ENCODE results near the gene GPR158. TPM values are rescaled to one million over a fixed set of nuclear protein-coding genes. Genes with fewer than 3 reads are reported as not detected.

Gene GPR158
- total and polyA plus RNA-seq, 11 donors, result 0.05 TPM; not detected in 9

- ATAC-seq (no peak), DNase-seq (no peak)
- peaks cover 0 to 9% (median 0%) of the 10 kb centered on the region in 12 donors for H3K4me1 ChIP-seq
- no peak overlapping the region for H3K4me3 ChIP-seq
- 43 to 69% (median 55%) methylated on average over 3 of the region's 3 CpGs for WGBS, 4 donors
- TF ChIP-seq POLR2A (IDR thresholded peaks at IDR 0.05) (no peak), CTCF (IDR thresholded peaks at IDR 0.05) (no peak)
- intact Hi-C loops (cut with DNase I), result loop anchor here in 1 of 10 donors (5.0 kb wide), 1 partner anchor 35 kb away; no protein-coding TSS in a partner anchor
- H3K27ac ChIP-seq, result no peak overlapping the region
- no peaks in the 10 kb centered on the region for H3K9me3 ChIP-seq
- H3K27me3 ChIP-seq, result no peaks in the 10 kb centered on the region
- H3K36me3 ChIP-seq, result no peaks in the 10 kb centered on the region
These were observed 322.4 kb downstream of the GPR158 start for GRCh38 chr10:25497246-25497645.

GRCh38 chr10:25498645-25499044, 323.8 kb downstream of the GPR158 start:
- no peak overlapping the region for H3K27ac ChIP-seq
- DNase-seq, result no peak
- no peak overlapping the region for H3K4me3 ChIP-seq
- peaks cover 0 to 11% (median 0%) of the 10 kb centered on the region in 12 donors for H3K4me1 ChIP-seq
- no peak for ATAC-seq
- no peaks in the 10 kb centered on the region for H3K9me3 ChIP-seq
- TF ChIP-seq POLR2A (IDR thresholded peaks at IDR 0.05) (no peak), CTCF (IDR thresholded peaks at IDR 0.05) (no peak)
- intact Hi-C loops (cut with DNase I), result loop anchor here in 1 of 10 donors (5.0 kb wide), 1 partner anchor 36 kb away; no protein-coding TSS in a partner anchor
- 73 to 83% (median 82%) methylated on average over 5 of the region's 5 CpGs for WGBS, 4 donors
- no peaks in the 10 kb centered on the region for H3K27me3 ChIP-seq
- H3K36me3 ChIP-seq, result no peaks in the 10 kb centered on the region

GRCh38 chr10:25501912-25502311, 327.1 kb downstream of the GPR158 start:
- TF ChIP-seq POLR2A (IDR thresholded peaks at IDR 0.05), result no peak
- TF ChIP-seq CTCF (IDR thresholded peaks at IDR 0.05), result no peak
- H3K27ac ChIP-seq, result no peak overlapping the region
- WGBS, 4 donors, result 26 to 46% (median 34%) methylated on average over 4 of the region's 4 CpGs
- H3K36me3 ChIP-seq, result no peaks in the 10 kb centered on the region
- peaks cover 0 to 11% (median 0%) of the 10 kb centered on the region in 12 donors for H3K4me1 ChIP-seq
- intact Hi-C loops (cut with DNase I), result no loop called here
- no peaks in the 10 kb centered on the region for H3K27me3 ChIP-seq
- peak in 3 of 4 donors; percentile 55 to 57 (median 56) for ATAC-seq
- H3K9me3 ChIP-seq, result no peaks in the 10 kb centered on the region
- DNase-seq, result no peak
- H3K4me3 ChIP-seq, result no peak overlapping the region

GRCh38 chr10:25502453-25502852, 327.7 kb downstream of the GPR158 start:
- no peak for DNase-seq
- Histone ChIP-seq H3K36me3 (no peaks in the 10 kb centered on the region), H3K4me1 (peaks cover 0 to 11% (median 0%) of the 10 kb centered on the region in 12 donors), H3K4me3 (no peak overlapping the region), H3K27me3 (no peaks in the 10 kb centered on the region), H3K27ac (no peak overlapping the region), H3K9me3 (no peaks in the 10 kb centered on the region)
- ATAC-seq, result no peak
- TF ChIP-seq CTCF (IDR thresholded peaks at IDR 0.05) (no peak), POLR2A (IDR thresholded peaks at IDR 0.05) (no peak)
- intact Hi-C loops (cut with DNase I), result no loop called here
- WGBS, 4 donors, result 27 to 48% (median 40%) methylated on average over 1 of the region's 1 CpG
